HG03571 (cell line): ENCODE measurements around the gene WDR4.
"Not testable (repeated sequence)": the region's sequence is repeated elsewhere in the genome, so short reads cannot be mapped to it uniquely, and the experiment has no call there.

Source experiments
- ATAC-seq: cut with Tn5 transposase; IDR thresholded peaks from one replicate; pipeline ENCODE4 v1.9.1; 2021; ENCODE audit not compliant: unreplicated experiment

Gene WDR4

DNA sequence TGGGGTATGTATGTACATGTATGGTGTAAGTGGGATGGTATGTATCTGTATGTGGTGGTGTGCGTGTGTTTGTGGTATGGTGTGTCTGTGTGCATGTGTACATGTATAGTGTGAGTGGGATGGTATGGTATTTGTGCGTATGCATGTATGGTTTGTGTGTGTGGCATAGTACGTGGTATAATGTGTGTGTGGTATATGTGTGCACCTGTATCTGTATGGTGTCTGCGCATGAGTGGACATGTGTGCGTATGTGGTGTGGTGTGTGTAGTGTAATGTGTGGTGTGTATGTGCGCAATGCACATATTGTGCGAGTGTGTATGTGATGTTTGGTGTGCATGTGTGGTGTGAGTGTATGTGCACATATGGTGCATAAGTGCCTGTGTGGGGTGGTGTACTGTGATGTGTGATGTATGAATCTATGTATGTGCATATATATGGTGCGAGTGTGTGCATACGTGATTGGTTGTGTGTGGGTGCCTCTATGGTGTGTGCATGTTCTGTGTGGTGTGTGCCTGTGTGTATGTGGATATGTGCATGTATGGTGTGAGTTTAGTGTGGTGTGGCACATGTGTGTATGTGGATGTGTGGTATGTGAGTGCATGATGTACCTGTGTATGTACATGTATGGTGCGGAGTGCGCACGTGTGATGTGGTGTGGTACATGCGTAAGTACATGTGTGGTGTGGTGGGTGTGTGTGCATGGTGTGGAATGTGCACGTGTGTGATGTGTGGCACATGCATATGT lies 38.8 kb downstream of the WDR4 start:
- ATAC-seq, result no peak

DNA sequence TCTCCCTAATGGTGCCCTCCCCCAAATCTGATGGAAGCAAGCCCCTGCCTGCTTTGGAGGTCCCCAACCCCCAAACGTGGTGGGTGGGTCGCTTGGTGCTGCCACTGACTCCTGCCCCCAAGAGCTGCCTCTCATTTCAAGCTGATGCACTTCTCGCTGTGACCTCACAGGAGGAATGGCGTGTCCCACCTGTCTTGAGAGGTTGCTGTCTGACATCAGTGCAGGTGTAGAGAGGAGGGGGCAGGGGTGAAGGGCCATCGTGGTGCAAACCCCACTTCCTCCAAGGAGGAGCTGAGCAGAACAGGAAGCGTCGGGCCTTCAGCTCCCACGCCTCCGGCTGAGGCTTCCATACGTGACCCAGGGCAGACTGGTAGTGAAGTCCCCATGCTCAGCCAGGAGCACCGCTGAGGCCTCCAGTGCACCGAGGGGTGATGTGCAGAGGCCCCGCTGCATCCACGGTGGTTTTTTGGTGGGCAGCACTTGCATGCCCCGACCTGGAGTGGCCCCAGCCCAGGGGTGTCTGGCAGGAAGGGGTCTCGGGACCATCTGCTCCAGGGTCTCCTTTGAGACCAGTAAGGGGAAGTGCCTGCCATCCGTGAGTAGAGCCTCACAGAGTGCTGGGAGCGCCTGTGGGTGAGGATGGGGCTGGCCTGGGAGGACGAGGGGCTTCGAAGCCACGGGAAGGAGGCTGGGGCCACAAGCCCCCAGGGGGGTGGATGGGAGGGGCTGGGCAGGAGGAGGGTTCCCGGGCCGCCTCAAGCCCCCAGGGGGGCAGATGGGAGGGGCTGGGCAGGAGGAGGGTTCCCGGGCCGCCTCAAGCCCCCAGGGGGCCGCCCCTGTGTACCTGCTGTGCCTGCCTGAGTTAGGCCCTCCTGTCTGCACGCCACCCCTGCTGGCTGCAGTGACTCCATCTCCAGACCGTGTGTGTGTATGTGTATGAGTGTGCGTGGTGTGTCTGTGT lies 39.8 kb downstream of the WDR4 start:
- no peak for ATAC-seq

DNA sequence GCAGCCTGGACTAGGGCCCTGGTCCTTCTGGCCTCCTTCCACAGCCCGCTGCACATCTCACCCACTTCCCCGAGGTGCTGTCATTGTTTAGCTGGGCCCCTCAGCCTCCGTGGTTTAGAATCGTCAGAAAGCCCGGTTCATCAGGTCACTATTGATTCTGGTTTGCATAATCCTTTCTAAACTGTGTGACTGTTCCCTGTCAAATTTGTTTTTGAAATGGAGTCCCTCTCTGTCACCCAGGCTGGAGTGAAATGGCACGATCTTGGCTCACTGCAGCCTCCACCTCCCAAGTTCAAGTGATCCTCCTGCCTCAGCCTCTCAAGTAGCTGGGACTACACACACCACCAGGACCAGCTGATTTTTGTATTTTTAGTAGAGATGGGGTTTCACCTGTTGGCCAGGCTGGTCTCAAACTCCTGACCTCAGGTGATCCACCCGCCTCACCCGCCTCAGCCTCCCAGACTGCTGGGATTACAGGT lies 41.1 kb downstream of the WDR4 start:
- ATAC-seq, result not testable (repeated sequence)

DNA sequence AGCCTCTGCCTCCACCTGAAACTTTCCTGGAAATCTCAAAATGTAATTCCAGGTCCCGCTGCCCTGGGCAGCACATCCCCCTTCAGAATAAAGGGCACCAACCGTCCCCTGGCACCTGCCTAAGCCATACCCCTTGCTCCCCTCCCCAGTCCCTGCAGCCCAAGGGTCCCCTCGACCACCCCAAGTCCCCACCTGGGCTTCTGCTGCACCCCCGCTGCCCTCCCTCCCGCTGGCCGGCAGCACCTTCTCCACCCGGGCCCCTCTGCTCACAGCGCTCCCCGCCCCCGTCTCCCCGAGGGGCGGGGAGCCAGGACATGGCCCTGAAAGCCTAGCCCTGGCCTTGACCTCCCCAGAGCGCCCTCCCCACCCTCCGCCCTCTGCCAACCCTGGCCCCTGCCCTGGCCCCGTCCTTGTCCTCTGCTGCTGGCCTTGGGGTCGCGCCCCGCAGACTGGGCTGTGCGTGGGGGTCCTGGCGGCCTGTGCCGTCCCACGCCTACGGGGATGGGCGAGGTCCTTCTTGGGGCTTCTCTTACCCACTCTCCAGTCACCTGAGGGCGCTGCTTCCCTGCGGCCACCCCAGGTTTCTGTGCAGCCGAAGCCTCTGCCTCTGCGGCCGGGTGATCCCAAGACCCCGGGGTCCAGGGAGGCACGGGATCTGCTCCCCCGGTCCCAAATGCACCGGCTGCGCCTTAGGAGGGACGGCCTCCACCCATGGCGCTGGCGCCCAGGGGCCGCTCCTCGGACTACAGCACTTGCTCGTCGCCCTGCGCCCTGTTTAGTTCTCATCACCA lies 41.7 kb downstream of the WDR4 start:
- no peak for ATAC-seq

DNA sequence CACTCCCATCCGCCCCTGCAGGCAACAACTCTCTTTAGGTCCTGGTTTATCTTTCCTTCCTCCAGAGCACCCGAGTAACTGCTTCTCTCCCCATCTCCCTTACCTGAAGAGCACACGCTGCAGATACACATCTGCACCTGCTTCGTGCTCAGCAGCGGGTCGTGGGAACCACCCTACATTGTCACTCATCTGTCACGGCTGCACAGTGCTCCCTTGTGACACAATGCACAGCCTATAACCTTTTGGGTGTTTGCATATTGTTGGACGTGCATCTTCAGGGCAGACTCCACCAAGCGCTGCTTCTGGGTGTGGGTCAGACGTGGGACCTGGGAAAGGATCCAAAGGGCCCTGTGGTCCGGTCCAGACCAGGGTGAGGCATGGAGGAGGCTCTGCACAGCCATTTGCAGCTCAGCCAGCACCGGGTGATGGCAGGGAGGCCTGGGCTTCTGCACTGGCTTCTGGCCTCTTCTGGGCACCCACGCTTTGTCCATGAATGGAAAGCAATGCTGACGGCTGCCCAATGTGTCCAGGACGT lies 42.5 kb downstream of the WDR4 start:
- no peak for ATAC-seq

DNA sequence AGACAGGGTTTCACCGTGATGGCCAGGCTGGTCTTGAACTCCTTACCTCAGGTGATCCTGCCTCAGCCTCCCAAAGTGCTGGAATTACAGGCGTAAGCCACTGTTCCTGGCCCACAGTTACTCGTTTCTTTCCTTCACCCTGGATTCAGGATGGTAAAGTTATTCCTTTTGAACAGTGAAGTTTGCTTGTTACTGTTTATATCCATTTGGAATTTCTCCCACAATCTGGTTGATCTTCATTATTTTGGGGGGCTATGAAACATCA lies 43.0 kb downstream of the WDR4 start:
- ATAC-seq, result no peak

DNA sequence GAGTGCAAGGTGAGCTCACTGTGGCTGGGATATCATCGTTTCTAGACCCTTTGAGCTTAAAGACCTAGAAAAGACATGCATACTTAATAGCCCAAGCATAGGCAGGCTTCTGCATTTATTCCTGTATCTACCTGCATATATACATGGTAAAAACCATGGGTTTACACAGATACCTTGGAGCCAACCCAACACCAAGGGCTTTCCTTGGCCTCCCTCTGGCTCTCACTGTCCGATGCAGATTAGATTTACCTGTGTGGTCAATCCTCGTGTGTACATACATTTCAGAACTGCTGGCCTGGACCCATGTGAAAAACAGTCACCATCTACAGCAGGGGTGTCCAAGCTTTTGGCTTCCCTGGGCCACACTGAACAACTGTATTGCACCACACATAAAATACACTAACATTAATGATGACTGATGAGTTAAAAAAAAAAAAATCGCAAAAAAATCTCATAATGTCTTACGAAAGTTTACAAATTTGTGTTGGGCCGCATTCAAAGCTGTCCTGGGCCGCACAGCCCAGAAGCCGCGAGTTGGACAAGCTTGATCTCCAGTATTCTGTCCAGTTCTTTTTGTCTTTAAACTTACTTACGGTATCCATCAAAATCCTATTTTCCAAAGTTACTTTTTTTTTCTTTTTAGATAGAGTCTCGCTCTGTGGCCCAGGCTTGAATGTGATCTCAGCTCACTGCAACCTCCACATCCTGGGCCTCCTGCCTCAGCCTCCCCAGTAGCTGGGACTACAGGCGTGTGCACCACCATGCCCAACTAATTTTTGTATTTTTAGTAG lies 43.5 kb downstream of the WDR4 start:
- ATAC-seq, result no peak

DNA sequence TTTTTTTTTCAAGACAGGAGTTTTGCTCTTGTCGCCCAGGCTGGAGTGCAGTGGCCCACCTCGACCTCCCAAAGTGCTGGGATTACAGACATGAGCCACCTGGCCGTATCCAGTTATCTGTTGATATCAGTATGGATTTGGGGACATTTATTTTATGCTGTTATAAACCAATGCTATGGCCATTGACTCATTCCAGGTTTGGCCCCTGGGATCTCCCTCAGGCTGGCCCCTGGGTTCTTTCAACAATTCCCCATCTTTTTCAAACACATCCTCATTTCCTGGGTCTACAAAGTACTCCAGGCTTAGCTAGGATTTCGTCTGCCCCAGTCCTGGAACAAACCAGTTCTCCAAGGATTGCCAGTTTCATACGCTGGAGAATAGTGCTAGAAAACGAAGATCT lies 44.1 kb downstream of the WDR4 start:
- ATAC-seq, result no peak

DNA sequence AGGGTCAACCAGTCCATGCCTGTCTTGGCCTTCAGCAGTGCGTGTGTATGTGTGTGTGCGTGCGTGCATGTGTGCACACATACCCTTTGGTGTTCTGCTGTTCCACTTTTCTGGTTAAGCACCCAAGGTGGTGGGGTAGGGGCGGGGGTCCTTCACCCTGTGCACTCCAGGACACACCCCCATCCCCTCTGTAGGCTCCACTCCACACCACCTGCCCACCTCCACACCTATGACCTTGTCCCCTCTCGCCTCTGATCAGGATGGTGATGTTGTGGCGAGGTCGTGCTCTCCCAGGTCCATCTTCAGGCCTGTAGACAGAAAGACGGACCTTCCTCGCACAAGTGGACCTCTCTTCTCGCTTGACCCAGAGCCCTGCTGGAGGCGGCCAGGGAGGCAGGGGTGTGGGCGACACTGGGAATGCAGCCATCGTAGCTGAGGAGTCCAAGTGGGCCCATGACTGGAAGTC lies 44.6 kb downstream of the WDR4 start:
- no peak for ATAC-seq

DNA sequence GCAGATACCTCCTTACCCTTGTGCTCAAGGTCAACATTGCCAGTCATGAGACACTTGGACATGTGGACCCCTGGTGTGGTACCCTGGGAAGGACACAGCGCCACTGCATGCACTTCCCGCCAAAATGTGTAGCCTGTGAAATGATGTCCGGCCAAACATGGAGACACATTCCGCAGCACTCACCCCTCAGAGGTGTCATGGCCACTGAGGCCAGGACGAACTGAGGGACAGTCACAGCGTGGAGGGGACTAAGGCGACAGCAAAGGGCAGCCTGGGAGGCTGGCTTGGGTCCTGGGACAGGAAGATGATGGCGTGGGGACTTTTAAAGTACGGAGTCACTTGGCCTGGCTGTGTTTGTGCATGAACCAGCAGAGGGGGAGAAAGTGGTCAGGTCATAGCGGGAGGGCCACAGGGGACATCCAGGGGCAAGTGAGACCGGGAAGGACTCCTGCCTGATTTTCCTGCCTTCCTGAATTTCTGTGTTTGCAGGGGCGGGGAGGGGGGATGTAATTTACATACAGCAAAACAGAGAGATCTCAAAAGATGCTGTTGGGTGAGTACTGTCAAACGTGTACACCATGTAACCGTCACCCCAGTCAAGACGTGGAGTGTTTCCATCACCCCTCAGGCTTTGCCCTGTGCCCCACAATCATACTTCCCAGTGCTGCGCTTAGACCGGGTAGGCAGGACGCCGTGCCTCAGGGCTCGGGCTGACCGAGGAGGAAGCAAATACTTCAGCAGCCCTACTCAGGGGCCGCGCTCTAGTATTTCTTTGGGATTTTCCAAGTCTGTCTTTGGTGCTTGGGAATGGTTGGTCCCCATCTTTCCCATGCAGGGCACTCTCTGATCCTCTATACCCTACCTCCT lies 45.2 kb downstream of the WDR4 start:
- ATAC-seq, result no peak

DNA sequence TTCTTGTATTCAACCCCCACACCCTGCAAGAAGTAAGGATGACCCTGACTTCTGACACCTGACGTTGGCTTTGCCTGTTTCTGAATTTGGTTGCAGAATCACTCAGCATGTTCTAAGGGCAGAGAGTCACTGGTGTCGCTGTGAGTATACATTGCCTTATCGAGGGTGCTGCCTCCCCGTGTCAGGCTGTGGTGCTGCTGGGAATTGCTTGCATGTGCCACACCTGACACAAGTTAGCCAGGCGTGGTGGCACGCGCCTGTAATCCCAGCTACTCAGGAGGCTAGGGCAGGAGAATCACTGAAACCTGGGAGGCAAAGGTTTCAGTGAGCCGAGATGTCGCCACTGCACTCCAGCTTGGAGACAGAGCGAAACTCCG lies 45.9 kb downstream of the WDR4 start:
- no peak for ATAC-seq

DNA sequence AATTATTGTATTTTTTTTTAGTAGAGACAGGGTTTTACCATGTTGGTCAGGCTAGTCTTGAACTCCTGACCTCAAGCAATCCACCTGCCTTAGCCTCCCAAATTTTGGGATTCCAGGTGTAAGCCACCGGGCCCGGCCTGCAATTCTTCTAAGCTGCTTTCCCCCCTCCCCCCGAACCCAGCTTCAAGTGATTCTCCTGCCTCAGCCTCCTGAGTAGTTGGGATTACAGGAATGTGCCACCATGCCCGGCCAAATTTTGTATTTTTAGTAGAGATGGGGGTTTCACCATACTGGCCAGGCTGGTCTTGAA lies 47.1 kb downstream of the WDR4 start:
- not testable (repeated sequence) for ATAC-seq

DNA sequence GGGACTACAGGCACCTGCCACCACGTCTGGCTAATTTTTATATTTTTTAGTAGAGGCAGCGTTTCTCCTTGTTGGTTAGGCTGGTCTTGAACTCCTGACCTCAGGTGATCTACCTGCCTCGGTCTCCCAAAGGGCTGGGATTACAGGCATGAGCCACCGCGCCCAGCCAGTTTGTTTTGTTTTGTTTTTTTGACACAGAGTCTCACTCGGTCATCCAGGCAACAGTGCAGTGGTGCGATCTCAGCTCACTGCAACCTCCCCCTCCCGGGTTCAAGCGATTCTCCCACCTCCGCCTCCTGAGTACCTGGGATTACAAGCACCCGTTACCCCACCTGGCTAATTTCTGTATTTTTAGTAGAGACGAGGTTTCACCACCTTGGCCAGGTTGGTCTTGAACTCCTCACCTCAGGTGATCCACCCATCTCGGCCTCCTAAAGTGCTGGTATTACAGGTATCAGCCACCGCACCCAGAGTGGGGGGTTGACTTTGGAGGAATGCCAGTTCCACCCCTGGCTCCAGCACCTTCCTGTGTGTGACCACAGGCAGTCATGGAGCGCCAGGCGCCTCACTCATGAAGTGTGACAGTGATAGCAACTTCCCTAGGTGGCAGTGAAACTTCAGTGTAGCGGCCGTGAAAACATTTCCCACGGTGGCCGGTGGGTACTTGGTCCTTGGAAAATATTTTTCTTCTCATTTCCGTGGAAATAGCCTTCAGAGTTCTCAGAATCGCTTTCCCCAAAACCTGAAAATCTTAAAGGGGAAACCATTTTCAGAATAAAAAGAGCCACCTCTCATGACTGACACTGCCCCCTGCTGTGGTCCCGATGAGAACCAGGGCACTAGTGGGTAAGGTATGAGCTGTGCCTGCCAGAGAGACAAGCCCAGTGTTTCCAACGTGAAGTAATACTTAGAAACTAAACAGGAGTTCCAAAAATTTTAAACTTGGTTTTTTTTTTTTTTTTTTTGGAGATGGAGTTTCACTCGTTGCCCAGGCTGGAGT lies 48.6 kb downstream of the WDR4 start:
- ATAC-seq, result no peak

DNA sequence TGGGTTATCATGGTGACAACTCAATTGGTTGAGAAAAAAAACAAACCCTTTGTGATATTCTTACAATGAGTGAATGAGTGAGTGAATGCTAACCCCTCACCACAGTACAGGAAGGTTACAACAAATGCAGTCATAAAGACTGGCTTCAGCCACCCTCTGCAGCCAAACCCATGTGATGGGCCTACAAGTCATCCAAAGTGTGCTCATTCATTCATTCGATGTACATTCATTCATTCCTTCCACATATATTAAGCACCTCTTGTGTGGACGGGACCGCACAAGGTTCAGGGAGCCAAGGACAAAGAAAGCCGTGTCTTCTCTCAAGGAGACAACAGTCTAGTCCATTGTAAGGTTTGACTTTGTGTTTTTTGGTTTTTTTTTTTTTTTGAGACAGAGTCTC lies 49.4 kb downstream of the WDR4 start:
- ATAC-seq, result no peak

DNA sequence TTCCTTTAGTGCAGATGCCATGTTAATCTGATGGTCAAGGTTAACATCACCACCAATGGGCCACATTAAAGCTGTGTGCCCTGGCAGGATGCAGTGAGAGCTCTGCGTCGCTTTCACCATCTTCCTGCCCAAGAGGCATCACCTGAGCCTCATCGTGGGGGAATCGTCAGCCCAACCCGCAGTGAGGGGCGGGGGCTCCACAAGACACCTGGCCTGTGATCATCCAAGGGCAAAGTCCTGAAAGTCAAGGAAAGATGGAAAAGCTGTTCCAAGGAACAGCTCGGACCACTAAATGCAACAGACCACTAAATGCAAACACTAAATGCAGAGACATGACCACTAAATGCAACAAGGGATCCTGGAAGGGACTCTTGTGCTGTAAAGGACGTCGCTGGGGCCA lies 49.9 kb downstream of the WDR4 start:
- ATAC-seq, result no peak

DNA sequence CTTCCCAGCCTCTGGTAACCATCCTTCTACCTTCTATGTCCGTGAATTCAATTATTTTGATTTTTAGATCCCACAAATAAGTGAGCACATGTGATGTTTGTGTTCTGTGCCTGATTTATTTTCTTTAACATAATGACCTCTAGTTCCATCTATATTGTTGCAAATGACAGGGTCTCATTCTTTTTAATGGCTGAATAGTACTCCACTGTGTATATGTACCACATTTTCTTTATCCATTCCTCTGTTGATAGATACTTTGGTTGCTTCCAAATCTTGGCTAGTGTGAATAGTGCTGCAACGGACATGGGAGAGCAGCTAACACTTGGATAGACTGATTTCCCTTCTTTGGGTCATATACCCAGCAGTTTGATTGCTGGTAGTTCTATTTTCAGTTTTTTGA lies 51.8 kb downstream of the WDR4 start:
- ATAC-seq, result no peak

DNA sequence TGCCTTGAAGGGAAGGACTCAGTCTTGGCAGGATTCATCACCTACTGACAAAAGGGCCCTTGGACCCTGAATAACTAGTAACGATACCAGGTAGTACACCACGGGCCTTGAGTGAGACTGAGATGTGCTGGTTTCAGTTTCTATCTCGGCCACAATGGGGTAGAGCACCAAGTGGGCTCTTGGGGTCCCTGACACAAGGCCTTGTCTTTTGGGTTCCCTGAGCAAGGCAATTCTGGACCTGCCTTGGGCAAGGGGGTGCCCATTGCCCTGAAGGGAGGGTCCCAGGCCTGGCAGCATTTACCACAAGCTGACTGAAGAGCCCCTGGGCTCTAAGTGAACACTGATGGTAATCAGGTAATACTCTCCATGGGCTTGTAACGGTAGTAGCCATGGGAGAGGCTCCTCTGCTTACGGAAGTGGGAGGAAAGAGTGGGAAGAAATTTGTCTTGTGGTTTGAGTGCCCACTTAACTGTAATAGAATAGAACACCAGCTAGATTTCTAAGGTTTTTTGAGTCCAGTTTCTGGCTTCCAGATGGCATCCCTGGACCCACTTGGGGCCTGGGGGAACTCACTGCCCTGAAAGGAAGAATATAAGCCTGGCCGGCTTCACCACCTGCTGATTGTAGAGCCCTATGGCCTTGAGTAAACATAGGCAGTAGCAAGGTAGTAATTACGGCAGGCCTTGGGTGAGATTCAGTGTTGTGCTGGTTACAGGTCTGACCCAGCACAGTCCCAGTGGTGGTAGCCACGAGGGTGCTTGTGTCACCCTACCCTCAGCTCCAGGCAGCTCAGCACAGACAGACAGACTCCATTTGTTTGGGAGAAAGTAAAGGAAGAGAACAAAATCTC lies 58.5 kb downstream of the WDR4 start:
- no peak for ATAC-seq
